Nephron (organoid): ENCODE data around the gene TXNDC9.
A peak's percentile ranks its signal among the peaks of the same experiment; 100 is the strongest.
"Not testable (repeated sequence)": the region's sequence is repeated elsewhere in the genome, so short reads cannot be mapped to it uniquely, and the experiment has no call there.

Experiments used
- H3K27ac Mint-ChIP-seq, 3 experiments: 2 replicates each; pipeline ENCODE4 v1.8.0; 2020; ENCODE audit warnings: mixed read lengths in 3 of 3, mild to moderate bottlenecking in 2 of 3, moderate library complexity in 1 of 3
- H3K27me3 Mint-ChIP-seq: 2 replicates; pipeline ENCODE4 v1.8.0; 2021; ENCODE audit warnings: low read depth, mild to moderate bottlenecking, moderate library complexity, mixed read lengths
- H3K36me3 Mint-ChIP-seq: 2 replicates; pipeline ENCODE4 v1.8.0; 2020; ENCODE audit warnings: low read depth, mixed read lengths
- H3K4me1 Mint-ChIP-seq: 2 replicates; pipeline ENCODE4 v1.8.0; 2020; ENCODE audit warnings: mixed read lengths
- H3K4me3 Mint-ChIP-seq, 3 experiments: 2 replicates each; pipeline ENCODE4 v1.8.0; 2020; ENCODE audit warnings: mild to moderate bottlenecking in 3 of 3, mixed read lengths in 3 of 3, moderate library complexity in 2 of 3
- H3K9me3 Mint-ChIP-seq: 2 replicates; pipeline ENCODE4 v1.8.0; 2020; ENCODE audit warnings: mixed read lengths
- TF ChIP-seq, protein P1 (sequence below), 3 experiments: fragments of 200-600 bp; sonication (generic); IDR thresholded peaks; one replicate each; pipeline ENCODE4 v1.5.0; 2021; ENCODE audit warnings: antibody characterized with exemption in 3 of 3; ENCODE audit not compliant: unreplicated experiment in 3 of 3

Gene TXNDC9

DNA sequence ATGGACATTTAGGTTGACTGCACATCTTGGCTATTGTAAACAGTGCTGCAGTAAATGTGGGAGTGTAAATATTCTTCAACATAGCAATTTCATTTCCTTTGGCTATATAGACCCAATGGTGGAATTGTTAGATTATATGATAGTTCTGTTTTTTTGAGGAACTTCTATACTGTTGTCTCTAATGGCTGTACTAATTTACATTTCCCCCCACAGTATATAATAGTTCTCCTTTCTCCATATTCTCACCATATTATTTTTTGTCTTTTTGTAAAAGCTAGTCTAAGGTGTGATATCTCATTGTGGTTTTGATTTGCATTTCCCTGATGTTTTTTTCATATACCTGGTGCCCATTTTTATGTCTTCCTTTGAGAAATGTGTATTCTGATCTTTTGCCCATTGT, 14.1 kb upstream of the TXNDC9 start:
- H3K4me3 Mint-ChIP-seq: no peak overlapping the region
- H3K9me3 Mint-ChIP-seq: no peaks in the 10 kb centered on the region
- H3K36me3 Mint-ChIP-seq: no peaks in the 10 kb centered on the region
- H3K27me3 Mint-ChIP-seq: no peaks in the 10 kb centered on the region
- H3K4me1 Mint-ChIP-seq: no peaks in the 10 kb centered on the region
- no peak overlapping the region for H3K27ac Mint-ChIP-seq
- TF ChIP-seq, protein P1, sequence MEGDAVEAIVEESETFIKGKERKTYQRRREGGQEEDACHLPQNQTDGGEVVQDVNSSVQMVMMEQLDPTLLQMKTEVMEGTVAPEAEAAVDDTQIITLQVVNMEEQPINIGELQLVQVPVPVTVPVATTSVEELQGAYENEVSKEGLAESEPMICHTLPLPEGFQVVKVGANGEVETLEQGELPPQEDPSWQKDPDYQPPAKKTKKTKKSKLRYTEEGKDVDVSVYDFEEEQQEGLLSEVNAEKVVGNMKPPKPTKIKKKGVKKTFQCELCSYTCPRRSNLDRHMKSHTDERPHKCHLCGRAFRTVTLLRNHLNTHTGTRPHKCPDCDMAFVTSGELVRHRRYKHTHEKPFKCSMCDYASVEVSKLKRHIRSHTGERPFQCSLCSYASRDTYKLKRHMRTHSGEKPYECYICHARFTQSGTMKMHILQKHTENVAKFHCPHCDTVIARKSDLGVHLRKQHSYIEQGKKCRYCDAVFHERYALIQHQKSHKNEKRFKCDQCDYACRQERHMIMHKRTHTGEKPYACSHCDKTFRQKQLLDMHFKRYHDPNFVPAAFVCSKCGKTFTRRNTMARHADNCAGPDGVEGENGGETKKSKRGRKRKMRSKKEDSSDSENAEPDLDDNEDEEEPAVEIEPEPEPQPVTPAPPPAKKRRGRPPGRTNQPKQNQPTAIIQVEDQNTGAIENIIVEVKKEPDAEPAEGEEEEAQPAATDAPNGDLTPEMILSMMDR (IDR thresholded peaks at IDR 0.05; ENCODE audit: unreplicated experiment in 3 of 3): no peak

DNA sequence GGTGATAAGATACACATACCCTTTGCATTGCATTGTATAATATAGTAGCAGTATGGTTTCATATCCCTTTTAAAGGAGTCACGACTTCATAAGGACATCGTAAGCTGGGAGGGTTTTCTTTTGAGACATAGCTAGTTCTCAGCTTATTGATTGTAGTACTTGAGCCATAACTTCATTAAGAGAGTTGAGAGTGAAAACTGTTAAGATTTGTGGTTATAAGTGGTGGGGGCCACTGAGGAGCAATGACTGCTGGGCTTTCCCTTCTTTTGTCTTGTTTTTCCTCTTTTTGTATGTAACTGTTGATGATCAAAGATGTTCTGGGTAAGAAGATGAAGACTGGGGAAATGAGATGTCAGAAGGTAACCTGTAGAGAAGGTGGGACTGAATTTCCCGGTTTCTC, 12.0 kb upstream of the TXNDC9 start:
- TF ChIP-seq, protein P1 (IDR thresholded peaks at IDR 0.05; ENCODE audit: unreplicated experiment in 3 of 3): no peak

DNA sequence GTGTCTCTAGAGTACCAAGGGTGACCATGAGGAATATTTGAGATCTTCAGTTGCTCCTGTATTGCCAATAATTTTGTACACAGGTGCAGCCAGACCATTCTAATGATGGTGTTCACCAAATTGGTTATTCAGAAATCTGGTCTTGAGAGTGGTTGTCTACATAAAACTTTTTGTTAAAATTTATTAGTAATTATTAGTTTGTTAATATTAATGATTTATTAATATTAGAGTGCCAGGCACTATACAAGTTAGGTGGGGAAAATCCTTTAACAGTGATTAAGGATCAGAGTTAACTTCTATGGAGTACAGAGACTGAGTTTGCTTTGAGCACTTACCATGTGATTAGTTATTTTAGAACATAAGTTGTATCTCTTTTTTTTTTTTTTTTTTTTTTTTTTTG, 10.1 kb upstream of the TXNDC9 start:
- TF ChIP-seq, protein P1 (IDR thresholded peaks at IDR 0.05; ENCODE audit: unreplicated experiment in 3 of 3): no peak
- Mint-ChIP-seq H3K9me3 (no peaks in the 10 kb centered on the region), H3K36me3 (no peaks in the 10 kb centered on the region), H3K4me1 (no peaks in the 10 kb centered on the region), H3K4me3 (no peak overlapping the region), H3K27me3 (no peaks in the 10 kb centered on the region), H3K27ac (no peak overlapping the region)

More for the DNA sequence above, 12.0 kb upstream of the TXNDC9 start:
- Mint-ChIP-seq H3K9me3 (no peaks in the 10 kb centered on the region), H3K4me3 (no peak overlapping the region), H3K27me3 (no peaks in the 10 kb centered on the region), H3K4me1 (no peaks in the 10 kb centered on the region), H3K27ac (no peak overlapping the region), H3K36me3 (no peaks in the 10 kb centered on the region)

DNA sequence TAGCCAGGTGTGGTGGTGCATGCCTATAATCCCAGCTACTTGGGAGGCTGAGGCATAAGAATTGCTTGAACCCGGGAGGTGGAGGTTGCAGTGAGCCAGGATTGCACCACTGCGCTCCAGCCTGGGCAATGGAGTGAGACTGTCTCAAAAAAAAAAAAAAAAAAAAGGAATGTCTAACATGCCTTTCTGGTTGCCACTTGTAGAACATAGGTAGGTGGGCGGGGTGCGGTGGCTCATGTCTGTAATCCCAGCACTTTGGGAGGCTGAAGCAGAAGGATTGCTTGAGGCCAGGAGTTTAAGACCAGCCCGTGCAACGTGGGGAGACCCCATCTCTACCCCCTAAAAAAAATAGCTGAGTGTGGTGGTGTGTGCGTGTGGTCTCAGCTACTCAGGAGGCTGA, 9.3 kb upstream of the TXNDC9 start:
- H3K27me3 Mint-ChIP-seq, H3K4me3 Mint-ChIP-seq, H3K9me3 Mint-ChIP-seq, H3K27ac Mint-ChIP-seq, H3K4me1 Mint-ChIP-seq, H3K36me3 Mint-ChIP-seq: not testable (repeated sequence)

DNA sequence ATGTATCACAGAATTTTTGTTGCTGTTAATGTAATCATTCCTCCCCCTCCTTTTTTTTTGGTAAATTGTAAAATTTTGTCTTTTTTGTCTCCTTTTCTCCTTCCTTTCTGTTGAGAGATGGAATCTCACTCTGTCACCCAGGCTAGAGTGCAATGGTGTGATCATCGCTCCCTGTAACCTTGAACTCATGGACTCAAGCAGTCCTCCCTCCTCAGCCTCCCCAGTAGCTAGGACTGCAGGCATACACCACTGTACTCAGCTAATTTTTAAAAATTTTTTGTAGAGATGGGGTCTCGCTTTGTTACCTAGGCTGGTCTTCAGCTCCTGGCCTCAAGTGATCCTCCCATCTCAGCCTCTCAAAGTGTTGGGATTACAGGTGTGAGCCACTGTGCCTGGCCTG, 6.4 kb upstream of the TXNDC9 start:
- TF ChIP-seq, protein P1 (IDR thresholded peaks at IDR 0.05; ENCODE audit: unreplicated experiment in 3 of 3): no peak
- Mint-ChIP-seq H3K9me3 (no peaks in the 10 kb centered on the region), H3K36me3 (no peaks in the 10 kb centered on the region), H3K27ac (no peak overlapping the region), H3K4me3 (no peak overlapping the region), H3K27me3 (no peaks in the 10 kb centered on the region), H3K4me1 (no peaks in the 10 kb centered on the region)

DNA sequence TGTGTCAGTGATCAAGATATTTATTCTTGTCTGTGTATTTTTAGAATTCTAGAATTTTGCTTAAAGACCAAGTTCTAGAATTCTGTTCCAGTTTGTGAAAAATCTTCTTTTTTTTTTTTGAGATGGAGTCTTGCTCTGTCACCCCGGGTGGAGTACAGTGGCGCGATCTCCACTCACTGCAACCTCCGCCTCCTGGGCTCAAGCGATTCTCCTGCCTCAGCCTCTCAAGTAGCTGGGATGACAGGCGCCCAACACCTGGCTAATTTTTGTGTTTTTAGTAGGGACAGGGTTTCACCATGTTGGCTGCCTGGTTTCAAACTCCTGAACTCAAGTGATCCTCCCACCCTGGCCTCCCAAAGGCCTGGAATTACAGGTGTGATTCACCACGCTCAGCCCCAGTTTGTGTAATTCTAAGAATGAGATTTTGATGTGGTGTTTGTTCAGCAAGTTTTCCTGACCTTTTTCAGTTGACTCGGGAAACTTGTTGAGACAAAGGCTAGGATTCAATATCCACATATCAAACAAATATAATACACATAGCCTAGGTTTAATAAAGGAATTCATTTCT, 4.6 kb upstream of the TXNDC9 start:
- Mint-ChIP-seq H3K4me3 (peak overlapping the region in 1 of 3 experiments; percentile 15), H3K27ac (no peak overlapping the region), H3K27me3 (no peaks in the 10 kb centered on the region), H3K9me3 (no peaks in the 10 kb centered on the region), H3K36me3 (no peaks in the 10 kb centered on the region), H3K4me1 (no peaks in the 10 kb centered on the region)
- TF ChIP-seq, protein P1 (IDR thresholded peaks at IDR 0.05; ENCODE audit: unreplicated experiment in 3 of 3): no peak
